Panc1 (cell line): Measurements from ENCODE around the gene EFEMP1. TPM values are rescaled to one million over a fixed set of nuclear protein-coding genes. Genes with fewer than 3 reads are reported as not detected.

Source experiments
- ATAC-seq: fragments of 200-7000 bp; cut with Tn5 transposase; 2 replicates; pipeline ENCODE4 v1.9.1; 2020; ENCODE audit warnings: mild to moderate bottlenecking, moderate library complexity
- BruUV-seq: library from RNA; stranded (reverse); fragments of 400-500 nt; replicated peaks from 2 replicates; lab custom pipeline; 2021; lab: Mats Ljungman, UMichigan
- CTCF ChIA-PET: fragments of 300-600 bp; sonication (Branson Sonifier 250); formaldehyde crosslinking; loops from one replicate; lab custom pipeline; 2022; ENCODE audit warnings: antibody characterized with exemption; lab: Charles Lee
- POLR2A ChIA-PET: fragments of 300-600 bp; sonication (Branson Sonifier 250); formaldehyde crosslinking; loops from one replicate; lab custom pipeline; 2022; ENCODE audit warnings: antibody characterized with exemption; lab: Charles Lee
- DNase-seq: peaks from one replicate; pipeline ENCODE4 v3.0.0-alpha.2; 2010; ENCODE audit warnings: low read depth, low spot score
- H3K27ac ChIP-seq: 2 replicates; pipeline ENCODE4 v1.5.1; 2011; ENCODE audit warnings: mild to moderate bottlenecking, low read length, inconsistent platforms
- H3K27me3 ChIP-seq: fragments of 200-500 bp; sonication (Bioruptor generic); 2 replicates; pipeline ENCODE4 v1.6.0; 2014; ENCODE audit warnings: low read length, inconsistent platforms; ENCODE audit not compliant: control insufficient read depth, insufficient read depth
- H3K36me3 ChIP-seq: fragments of 200-500 bp; sonication (Bioruptor generic); 2 replicates; pipeline ENCODE4 v1.5.1; 2014; ENCODE audit warnings: inconsistent platforms, mild to moderate bottlenecking, low read length, moderate library complexity; ENCODE audit not compliant: control insufficient read depth, insufficient read depth
- H3K4me1 ChIP-seq: 2 replicates; pipeline ENCODE4 v1.5.1; 2011; ENCODE audit warnings: inconsistent platforms, mild to moderate bottlenecking, low read length, moderate library complexity; ENCODE audit not compliant: control insufficient read depth, insufficient read depth
- H3K4me3 ChIP-seq, 2 experiments: 2 replicates each; pipeline ENCODE4 v1.5.1; 2011 to 2012; ENCODE audit warnings: low read depth in 2 of 2, low read length in 2 of 2, mild to moderate bottlenecking in 2 of 2, inconsistent platforms in 1 of 2, moderate library complexity in 1 of 2
- H3K9me3 ChIP-seq: fragments of 200-500 bp; sonication (Bioruptor generic); 2 replicates; pipeline ENCODE4 v1.5.1; 2014; ENCODE audit warnings: low read depth, mild to moderate bottlenecking, inconsistent platforms, low read length, moderate library complexity; ENCODE audit not compliant: control insufficient read depth, insufficient read depth
- CTCF ChIP-seq: fragments of 450-650 bp; IDR thresholded peaks from 2 replicates; pipeline ENCODE4 v1.5.1; 2017; ENCODE audit warnings: mild to moderate bottlenecking
- POLR2AphosphoS5 ChIP-seq: IDR thresholded peaks from 2 replicates; pipeline ENCODE4 v1.6.1; 2012; ENCODE audit warnings: mild to moderate bottlenecking, low read depth, low read length, moderate library complexity
- REST ChIP-seq, 2 experiments: IDR thresholded peaks; 2 replicates each; pipeline ENCODE4 v1.6.1; 2011 to 2012; ENCODE audit warnings: low read depth in 2 of 2, control low read depth in 1 of 2, low read length in 1 of 2, mild to moderate bottlenecking in 1 of 2, moderate library complexity in 1 of 2; ENCODE audit not compliant: insufficient read depth in 1 of 2
- SIN3A ChIP-seq: IDR thresholded peaks from 2 replicates; pipeline ENCODE4 v1.6.1; 2012; ENCODE audit warnings: low read depth, mild to moderate bottlenecking, low read length, moderate library complexity, borderline replicate concordance; ENCODE audit not compliant: insufficient read depth
- TCF7L2 ChIP-seq: IDR thresholded peaks from 2 replicates; pipeline ENCODE4 v1.6.1; 2011; ENCODE audit warnings: mild to moderate bottlenecking, low read depth, low read length, inconsistent platforms
- in situ Hi-C: cut with HindIII; loops from 2 replicates; pipeline ENCODE4 v1.10.0; 2016; ENCODE audit warnings: low sequenced_read_pairs, low pct_unique_long_range_greater_than_20kb
- intact Hi-C: fragments of 100-400 bp; cut with micrococcal nuclease; formaldehyde crosslinking; loops from one replicate; pipeline ENCODE4 v1.10.0; 2022; ENCODE audit not compliant: unreplicated experiment
- total RNA-seq: library from RNA; stranded (reverse); gene quantifications from one replicate; pipeline ENCODE4 v1.2.1, GENCODE V29; 2021; ENCODE audit not compliant: unreplicated experiment

The EFEMP1 gene
- total RNA-seq, 1 experiment from 2014 or later: 15.5 TPM

- Histone ChIP-seq H3K36me3 (no peaks in the 10 kb centered on the region), H3K4me1 (no peaks in the 10 kb centered on the region), H3K9me3 (no peaks in the 10 kb centered on the region), H3K4me3 (no peak overlapping the region), H3K27ac (no peak overlapping the region), H3K27me3 (no peaks in the 10 kb centered on the region; the same call in 1 of the 2 replicates)
- TF ChIP-seq REST (IDR thresholded peaks at IDR 0.05; ENCODE audit: insufficient read depth in 1 of 2, low read depth in 2 of 2, low read length in 1 of 2) (no peak), SIN3A (no peak), TCF7L2 (no peak), CTCF (no peak), POLR2AphosphoS5 (no peak)
- ATAC-seq (no peak), DNase-seq (no peak)
- POLR2A ChIA-PET: no interaction called here
- CTCF ChIA-PET: no interaction called here
- in situ Hi-C loops (no loop called here), intact Hi-C loops (no loop called here)
- BruUV-seq: no TSS peak
Observed at GRCh38 chr2:55968941-55969340, 45.4 kb upstream of the EFEMP1 start.

- H3K27me3 ChIP-seq: no peaks in the 10 kb centered on the region
- no peaks in the 10 kb centered on the region for H3K36me3 ChIP-seq
- H3K4me3 ChIP-seq: no peak overlapping the region
- in situ Hi-C loops (no loop called here), intact Hi-C loops (no loop called here)
- H3K27ac ChIP-seq: no peak overlapping the region
- POLR2A ChIA-PET: no interaction called here
- TF ChIP-seq REST (IDR thresholded peaks at IDR 0.05; ENCODE audit: insufficient read depth in 1 of 2, low read depth in 2 of 2, low read length in 1 of 2) (no peak), TCF7L2 (no peak), POLR2AphosphoS5 (no peak), SIN3A (no peak), CTCF (no peak)
- no peaks in the 10 kb centered on the region for H3K9me3 ChIP-seq
- DNase-seq (no peak), ATAC-seq (no peak)
- BruUV-seq: no TSS peak
- CTCF ChIA-PET: no interaction called here
- H3K4me1 ChIP-seq: no peaks in the 10 kb centered on the region
Observed at GRCh38 chr2:55966401-55967118, 43.0 kb upstream of the EFEMP1 start.
